CD4-positive, alpha-beta T cell treated with Interleukin-21 for 1 hour (primary cell): Measurements from ENCODE around the gene SOX2.

Experiments
- DNase-seq: peaks from one replicate; pipeline ENCODE4 v3.0.0-alpha.2; 2020

SOX2 gene

DNA sequence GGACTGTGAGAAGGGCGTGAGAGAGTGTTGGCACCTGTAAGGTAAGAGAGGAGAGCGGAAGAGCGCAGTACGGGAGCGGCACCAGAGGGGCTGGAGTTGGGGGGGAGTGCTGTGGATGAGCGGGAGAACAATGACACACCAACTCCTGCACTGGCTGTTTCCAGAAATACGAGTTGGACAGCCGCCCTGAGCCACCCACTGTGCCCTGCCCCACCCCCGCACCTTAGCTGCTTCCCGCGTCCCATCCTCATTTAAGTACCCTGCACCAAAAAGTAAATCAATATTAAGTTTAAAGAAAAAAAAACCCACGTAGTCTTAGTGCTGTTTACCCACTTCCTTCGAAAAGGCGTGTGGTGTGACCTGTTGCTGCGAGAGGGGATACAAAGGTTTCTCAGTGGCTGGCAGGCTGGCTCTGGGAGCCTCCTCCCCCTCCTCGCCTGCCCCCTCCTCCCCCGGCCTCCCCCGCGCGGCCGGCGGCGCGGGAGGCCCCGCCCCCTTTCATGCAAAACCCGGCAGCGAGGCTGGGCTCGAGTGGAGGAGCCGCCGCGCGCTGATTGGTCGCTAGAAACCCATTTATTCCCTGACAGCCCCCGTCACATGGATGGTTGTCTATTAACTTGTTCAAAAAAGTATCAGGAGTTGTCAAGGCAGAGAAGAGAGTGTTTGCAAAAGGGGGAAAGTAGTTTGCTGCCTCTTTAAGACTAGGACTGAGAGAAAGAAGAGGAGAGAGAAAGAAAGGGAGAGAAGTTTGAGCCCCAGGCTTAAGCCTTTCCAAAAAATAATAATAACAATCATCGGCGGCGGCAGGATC lies at the start of gene SOX2:
Gene SOX2, plus strand, starts transcription at position 601 of the 811 bp plus-strand sequence. CDS start 436 bp downstream, outside the sequence.
- DNase-seq, result peak; percentile 26

DNA sequence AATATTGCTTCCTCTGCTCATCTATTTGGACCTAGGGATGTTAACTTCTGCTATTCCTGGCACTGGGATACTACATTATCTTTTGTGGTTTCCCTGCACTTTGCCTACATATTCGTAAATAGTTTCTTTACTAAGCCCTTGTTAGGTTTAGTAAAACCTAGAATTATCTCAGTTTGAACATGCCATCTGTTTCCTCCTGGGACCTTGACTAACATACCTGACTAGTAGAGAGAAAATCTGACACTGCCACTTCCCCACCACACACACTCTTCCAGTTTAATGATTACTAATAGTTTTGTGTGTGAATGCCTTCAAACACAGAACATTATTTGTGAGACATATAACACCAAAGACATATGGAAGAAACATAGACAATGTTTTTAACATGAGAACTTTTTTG lies 28.2 kb upstream of the SOX2 start:
- DNase-seq, result no peak

DNA sequence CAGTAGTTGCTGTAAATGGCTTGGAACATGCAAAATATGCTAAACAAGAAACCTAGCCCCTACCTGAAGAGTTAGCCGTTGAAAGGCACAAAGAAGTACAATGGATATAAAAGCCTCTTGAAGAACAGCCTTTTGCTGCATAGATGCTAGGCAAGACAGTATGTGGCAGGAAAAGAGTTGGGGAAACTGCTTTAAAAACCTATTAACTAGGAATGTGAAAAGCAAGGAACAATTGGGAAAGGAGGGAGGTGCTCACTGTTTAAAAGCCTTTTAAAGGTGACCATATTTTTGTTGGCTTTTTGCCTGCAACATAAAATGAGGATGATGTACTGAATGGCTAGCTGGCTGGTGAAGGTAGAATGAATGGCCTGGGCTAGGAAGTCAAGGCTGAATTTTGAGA lies 24.5 kb upstream of the SOX2 start:
- no peak for DNase-seq

- DNase-seq, result no peak
These were observed 24.0 kb upstream of the SOX2 start for GRCh38 chr3:181687731-181688130.

DNA sequence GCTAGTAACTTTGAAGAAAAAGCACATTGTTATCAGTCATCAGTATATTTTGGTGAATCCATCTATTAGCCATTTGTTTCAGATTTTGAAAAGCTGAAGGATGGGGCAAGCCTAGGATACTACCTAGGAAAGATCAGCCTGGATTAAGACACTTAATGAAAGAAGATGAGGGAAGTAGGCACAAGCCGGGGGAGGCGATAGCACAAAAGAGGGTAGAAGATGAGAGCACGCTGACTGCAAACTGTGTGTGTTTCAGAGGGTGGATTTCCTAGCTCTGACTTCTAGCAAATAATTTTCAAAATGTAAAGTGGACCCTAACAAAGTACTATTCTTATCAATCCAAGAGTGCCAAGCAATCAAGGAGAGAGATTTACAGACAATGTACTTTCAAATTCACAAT lies 22.2 kb upstream of the SOX2 start:
- no peak for DNase-seq

DNA sequence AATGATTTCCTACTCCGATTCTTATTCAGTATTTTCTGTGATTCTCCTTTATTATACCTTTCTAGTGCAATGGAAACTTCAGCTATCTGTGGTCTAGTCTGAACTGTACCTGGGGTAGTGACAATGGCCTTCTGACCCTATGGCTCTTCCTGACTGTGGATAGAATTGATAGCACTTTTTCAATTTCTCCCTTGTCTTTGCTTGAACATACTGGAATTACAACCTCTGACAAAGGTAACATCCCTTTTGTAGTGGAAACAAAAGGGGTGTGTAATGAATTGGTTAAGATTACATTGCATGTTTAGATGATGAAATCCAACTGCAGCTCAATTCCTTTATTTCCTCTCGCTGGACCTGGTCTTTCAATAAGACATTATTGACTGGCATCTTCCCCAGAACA lies 21.0 kb upstream of the SOX2 start:
- DNase-seq, result no peak

DNA sequence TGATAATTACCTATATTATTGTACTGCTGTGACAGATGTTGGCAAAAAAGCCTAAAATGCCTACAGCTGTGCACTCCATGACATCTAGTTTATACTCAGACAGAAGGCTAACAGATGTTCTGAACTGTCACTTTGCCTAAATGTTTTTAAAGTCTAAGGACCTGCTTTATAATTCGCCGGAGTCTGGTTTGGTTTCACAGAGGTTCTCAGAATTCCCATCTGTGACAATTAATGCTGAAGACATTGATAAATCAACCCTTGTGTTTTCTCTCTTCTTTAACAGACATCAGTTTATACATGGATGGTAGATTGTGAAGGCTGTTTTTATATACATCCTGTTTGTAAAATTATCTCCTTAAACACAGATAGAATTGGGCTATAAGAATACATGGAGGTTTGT lies 19.8 kb upstream of the SOX2 start:
- DNase-seq, result no peak

- no peak for DNase-seq
These were observed 19.2 kb upstream of the SOX2 start for GRCh38 chr3:181692311-181693145.

DNA sequence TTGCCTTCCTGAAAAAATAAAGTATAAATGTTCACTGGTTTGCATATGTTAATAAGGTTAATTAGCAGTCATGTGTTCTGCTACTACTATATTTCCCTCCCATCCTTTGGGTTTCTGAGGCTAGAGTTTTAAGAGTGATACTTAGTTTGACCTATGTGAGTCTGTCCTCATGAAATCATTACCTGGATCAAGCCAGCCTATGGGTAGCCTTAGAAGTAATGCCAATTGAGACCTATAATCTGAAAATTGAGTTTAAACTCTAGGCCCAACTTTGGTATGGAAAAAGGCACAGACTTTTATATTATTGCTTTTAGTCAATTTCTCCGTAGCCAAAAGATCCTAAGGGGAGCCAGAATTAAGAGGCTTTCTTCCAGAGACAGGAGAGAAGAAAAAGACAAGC lies 18.4 kb upstream of the SOX2 start:
- no peak for DNase-seq

- DNase-seq, result no peak
These were observed 16.7 kb upstream of the SOX2 start for GRCh38 chr3:181694805-181695660.

DNA sequence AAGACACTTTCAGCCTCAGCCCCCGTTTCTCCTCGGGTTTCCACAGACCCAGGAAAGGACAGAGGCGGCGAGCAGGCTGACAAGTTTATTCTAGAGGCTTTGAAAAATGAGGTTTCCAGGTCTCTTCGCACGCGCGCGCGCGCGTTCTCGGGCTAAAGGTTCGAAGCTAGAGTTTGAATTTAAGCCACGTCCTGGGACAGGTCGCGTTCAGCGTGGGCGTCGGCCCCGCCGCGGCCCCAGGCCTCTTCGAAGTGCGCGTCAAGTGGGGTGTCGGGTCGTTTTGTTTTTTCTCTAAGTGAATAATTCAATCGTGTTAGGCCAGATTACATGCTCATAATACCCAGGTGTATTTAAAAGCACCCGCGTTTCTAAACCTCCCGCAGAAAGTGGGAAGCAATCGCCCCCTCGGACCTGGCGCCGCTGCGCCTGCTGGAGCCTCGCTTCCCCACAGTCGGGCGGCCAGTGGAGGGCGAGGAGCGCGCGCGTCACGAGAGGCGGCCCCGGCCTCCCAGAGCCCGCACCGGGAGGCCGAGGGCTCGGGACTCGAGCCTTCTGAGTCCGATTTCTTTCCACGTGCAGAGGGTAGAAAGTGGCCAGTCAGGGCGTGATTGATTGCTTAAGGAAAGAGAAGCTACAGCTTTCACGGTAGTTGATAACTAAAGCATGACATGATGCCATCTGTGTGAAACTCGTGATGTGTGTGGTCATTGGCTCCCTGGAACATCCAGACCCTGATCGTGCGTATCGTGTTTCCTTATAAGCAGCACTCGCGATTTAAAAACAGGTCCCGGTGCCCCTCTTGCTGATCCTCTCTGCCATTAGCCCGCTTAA lies 15.8 kb upstream of the SOX2 start:
- no peak for DNase-seq

DNA sequence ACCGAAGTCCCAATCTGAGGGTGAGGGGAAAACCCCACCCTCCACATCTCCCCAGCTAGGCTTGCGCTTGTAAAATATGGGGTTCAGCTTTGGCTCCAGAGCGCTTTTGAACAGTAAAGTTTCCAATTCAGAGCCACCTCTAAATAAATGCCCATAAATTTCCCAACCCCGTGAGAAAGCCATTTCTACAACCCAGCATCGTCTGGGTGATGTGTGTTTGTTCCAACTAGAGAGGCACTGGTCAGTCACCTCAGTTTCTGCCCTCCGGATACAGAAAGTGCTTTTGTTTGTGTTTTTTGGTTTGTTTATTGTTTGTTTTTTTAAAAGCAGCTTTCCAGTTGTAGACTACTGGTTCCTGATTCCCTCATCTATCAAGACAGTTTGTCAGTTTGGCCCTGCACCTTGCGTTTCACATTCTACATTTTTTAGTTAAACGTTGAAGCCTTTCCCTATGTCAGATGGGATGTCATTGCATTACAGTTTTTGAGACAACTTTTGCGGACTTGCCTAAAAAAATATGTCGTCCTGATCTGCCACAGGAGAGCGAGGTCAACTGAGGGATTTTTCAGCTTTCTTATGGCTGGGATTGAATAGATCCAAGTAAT lies 15.0 kb upstream of the SOX2 start:
- DNase-seq, result no peak

DNA sequence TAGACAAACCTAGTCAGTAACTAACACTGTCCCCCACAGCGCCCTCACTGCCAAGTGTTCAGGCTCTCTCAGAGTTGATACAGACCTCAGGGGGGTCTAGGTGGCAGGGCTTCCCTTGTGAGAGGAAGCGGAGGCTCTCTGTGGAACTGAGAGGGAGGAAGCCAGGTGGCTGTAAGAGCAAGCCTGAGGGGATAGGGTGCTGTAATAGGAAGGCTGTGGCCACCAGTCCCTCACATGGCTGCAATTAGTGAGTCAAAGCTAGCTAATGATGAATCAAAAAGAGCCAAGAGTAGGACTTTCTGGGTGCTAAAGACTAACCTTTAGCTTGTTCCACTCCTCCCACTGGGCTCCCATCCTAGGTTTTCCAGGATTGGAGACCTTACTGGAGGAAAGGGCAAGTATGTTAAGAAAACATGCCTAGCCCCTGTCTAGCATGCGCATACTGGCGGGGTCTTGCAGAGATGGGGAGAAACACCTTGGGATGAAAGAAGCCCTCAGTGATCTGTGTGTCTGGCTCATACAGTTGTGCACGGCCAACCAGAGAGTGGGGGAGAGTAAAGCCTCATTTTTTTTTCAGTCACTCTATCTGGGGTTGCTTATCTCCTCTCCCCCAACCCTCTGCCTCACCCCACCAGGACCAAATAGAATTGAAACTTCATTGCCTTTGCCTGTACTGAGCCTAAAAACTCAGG lies 13.3 kb upstream of the SOX2 start:
- DNase-seq, result no peak

DNA sequence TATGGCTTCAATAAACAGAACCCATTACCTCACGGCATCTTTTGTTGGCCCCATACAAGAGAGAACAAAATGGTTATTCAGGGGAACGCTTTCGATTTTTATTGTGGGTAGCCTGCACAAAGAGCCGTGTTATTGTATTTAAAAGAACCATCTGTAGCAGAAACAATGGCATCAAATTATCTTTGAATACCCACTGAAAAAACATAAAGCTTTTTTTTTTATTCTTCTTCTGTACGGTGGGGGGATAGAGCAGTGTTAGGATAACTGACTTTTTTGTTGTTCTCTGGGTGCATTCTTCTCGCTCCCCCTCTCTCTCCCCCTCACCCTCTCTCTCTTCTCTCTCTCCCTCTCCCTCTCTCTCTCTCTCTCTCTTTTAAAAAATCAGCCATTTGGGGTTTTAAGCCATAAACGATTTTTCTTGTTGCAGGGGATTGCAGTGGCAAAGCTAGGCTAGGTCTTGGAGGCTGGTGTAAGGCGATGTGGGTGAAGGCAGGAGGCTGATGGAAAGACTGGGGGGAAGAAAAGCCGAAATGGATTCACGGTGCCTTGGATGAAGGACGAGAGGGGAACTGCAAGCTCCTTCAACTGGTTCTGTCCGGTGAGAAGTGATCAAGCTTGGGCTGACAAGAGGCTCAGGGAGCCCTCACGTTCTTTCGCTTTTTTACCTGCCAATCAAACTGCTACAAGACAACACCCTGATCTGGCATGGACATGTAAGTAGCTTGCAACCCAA lies 12.4 kb upstream of the SOX2 start:
- no peak for DNase-seq

DNA sequence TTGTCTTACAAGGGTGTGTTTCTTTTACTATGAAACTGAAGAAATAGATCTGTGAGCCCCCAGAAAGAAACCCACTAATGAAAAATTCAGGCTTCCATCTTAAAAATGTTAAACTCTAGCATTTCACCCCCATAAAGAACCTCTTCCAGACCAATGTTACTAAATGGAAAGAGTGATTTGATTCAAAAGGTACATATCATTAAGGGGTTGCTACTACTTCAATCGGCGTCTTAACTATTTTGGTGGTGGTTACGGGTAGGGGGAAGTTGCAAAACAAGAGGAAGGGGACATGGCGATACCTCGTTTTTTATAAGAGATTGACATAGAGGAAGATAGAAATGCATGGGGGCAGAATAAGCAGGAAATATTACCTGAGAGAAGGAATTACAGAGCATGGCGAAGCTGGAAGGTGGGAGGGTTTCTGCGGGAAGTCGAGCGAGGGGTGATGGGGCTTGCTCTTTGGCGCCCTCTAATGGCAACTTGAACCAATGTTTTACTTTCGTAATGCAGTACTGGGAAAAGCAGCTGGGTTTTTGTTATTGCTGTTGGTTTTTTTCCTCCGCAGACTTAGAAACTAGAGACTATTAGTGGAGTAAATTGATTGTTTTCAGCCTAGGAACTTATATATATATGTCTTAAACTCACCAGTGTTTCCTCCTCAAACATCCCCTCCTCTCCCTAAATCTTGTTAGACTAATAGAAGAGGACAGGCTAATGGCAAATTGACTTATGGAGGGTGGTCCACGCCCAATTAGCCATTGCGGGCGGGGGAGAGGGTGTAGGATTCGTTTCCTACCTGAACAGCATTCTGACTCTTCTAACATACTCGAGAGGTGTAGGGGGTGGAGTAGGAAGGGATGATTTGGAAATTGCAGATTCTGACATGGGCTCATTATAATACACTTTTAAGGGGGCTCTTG lies 11.3 kb upstream of the SOX2 start:
- peak; percentile 51 for DNase-seq

- no peak for DNase-seq
These were observed 10.6 kb upstream of the SOX2 start for GRCh38 chr3:181701096-181701495.

DNA sequence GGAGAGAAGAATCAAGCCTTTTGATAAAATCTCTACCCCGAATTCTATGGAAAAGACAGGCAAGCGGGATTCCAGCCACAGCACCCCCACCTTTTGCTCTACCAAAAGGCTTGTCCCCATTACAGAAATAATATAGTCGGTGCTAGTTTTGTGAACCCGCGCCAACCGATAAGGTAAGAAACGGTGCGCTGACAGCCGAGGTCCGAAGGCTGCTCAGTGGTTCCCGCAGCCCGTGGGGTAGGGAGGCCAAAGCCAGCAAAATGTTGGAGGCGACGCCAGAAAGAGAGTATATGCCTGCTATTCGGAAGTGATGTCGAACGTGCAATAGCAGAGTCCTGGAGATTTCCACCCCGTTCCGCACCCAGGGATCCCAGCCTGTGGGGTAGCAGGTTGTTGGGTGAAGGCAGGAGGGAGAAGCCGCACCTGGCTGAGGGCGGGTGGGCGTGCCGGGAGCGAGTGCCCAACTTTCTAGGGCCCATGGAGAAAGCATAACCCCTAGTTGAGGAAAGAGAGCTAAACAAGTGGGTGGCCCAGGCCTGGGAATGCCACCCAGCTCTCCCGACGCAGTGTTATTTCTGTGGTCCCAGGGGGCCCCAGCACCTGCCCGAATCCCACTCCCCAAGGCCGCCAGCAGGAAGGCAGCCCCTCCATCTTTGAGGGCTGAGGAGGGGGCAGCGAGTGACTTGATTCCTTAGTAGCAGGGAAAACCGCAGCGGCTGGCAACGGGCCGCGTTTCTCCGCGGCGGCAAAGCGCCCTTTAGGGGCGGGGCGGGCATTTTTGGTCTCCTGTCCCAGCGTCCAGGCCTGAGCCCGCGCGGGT lies 7.9 kb upstream of the SOX2 start:
- DNase-seq, result no peak

DNA sequence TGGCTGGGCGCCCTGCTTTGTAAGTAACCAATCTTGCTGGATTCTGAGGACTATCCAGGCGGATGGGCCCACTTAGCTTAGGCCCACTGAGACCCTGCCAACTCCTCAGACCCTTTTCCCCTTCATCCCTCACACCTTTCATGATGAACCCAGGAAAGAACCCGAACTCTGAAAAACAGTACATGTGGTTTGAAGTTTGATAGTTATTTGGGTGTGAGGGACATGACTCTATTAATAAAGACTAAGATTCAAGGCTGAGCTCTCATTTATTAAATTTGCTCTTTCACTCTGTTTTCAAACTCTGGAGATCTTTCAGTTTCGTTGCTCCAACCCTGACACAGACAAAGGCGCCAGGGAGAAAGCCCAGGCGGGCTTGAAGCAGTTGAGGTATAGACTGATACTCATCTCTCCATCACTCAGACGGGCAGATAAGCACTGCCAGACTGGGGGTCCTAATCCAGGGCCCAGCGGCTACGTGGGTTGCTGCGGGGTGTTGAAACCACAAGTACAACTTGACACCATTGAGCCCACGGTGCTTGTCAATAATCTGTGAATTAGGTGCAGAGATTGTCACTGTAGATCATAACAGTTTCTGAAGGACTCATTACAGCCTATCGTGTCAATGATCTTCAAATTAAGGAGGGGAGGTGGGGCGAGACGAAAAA lies 7.2 kb upstream of the SOX2 start:
- no peak for DNase-seq
